ENCODE data around the gene CTTNBP2. TPM values are rescaled to one million over a fixed set of nuclear protein-coding genes. Genes with fewer than 3 reads are reported as not detected.
A peak's percentile ranks its signal among the peaks of the same experiment; 100 is the strongest.

The CTTNBP2 gene
- total RNA-seq, 2 donors from 2014 or later: 7.9 to 9.1 TPM

DNA sequence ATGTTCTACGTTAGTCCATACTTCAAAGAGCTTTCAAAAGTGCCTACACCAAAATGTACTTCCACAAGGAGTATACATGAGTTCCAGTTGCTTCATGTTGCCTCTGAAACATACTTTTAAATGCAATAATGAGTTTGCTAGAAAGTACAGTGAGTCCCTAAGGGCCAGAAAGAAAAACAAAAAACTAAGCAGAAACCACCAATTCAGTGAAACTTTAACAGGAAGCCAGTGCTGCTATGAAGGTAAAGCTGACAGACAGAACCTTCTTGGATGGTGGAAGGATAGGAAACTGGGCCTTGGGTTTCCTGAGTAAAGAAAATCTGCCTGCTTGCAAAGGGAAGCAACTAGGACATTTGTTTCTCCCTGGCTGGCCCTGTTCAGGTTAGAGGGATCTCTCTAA lies 104.2 kb downstream of the CTTNBP2 start:
- DNase-seq (ENCODE audit: low spot score): no peak
- intact Hi-C loops (cut with DNase I): no loop called here

DNA sequence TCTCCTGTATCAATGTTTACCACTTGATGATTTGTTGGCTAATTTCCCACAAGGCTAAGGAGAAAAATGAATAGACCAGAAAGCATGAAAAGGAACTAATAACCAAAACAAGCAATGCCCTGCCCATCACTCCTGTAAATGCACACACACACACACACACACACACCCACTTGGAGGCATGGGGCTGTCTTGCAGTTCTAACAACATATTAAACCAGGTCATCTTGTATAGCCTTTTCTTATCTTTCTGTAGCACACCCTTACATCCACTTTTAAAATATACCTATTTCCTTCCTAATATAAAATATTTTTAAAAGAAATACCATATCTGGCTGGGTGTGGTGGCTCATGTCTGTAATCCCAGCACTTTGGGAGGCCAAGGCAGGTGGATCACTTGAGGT lies 105.3 kb downstream of the CTTNBP2 start:
- intact Hi-C loops (cut with DNase I): no loop called here
- no peak for DNase-seq (ENCODE audit: low spot score)

DNA sequence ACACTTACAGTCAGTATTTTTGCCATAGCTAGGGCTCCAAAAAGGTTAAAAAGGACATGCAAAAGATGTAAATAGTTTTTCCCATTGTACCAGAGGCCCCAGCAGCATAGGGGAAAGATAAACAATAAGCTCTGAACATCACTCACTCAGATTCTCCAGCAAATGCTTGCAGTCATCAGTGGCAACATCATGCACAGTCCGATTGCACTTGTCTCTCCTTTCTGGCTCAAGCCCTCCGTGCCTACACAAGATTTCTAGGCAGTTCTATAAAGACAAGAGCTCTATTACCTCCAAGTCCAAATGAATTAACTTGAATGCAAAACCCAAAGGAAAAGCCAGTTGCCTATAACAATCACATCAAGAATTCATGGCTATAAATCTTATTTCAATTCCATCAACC lies 106.3 kb downstream of the CTTNBP2 start:
- intact Hi-C loops (cut with DNase I): no loop called here
- no peak for DNase-seq (ENCODE audit: low spot score)

DNA sequence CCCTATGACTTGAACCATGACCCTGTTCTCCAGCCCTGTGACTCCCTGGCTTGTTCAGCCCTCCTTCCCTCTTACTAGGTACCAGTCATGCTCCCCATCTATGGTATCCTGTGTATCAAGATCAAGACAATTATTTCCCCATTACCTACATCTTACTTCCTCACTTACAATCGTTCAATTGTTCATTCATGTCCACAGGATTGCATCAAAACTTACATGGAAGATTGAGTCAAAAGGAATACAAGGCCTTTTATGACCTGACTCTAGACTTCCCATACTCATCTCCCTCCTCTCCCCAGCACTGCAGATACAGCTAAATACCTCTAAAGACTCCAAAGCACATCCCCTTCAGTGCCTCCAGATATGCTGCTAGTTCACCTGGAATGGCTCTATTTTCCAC lies 109.2 kb downstream of the CTTNBP2 start:
- no peak for DNase-seq (ENCODE audit: low spot score)
- intact Hi-C loops (cut with DNase I): no loop called here

DNA sequence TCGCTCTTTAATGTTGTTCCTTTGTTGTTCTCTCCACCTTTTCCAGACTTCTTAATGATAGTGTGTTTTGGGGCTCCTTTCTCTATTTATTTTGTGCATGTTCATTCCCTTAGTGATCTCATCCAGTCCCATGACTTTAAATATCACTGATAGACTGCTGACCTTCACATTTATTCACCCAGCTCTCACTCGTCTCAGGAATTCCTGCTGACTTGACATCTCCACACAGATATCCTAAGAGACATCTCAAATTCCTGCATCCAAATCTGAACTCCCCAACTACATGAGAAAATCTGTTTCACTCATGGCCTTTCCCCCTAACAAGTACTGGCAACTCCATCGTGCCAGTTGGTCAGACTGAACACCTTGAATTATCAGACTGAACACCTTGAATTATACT lies 111.2 kb downstream of the CTTNBP2 start:
- intact Hi-C loops (cut with DNase I): no loop called here
- DNase-seq (ENCODE audit: low spot score): no peak

DNA sequence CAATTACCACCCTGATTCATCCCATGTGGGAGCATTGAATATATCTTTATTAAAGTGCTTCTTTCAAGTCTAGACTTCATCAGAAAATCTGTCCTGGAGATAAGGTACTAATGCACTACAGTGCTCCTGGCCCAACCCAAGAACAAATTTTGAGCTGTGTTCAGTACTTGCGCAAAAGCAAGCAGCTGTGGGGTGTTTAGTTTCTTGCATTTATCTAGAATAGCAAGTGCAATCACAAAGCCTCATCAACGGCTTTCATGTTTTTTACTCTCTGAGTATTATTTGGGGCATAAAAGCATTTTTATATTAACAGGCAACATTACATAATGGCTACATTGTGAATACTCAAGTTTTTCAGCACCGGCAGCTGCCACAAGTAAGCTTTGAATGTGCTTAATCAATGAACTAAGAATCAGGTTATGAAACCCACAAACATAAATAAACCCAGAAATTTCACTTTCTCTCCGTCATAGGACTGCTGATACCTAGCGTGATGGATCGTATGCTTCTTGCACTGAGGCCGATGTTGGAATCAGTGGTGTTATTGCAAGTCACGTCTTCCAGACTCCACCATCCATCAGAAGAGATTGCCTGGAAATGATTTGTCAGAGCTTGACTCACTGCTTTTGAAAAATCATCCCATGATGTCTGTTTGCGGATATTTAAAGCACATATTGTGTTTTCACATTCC lies 113.1 kb downstream of the CTTNBP2 start:
- intact Hi-C loops (cut with DNase I): loop anchor here in 1 of 2 donors (10.0 kb wide), 1 partner anchor 115 kb away; the partner anchor contains the start of gene CTTNBP2
- DNase-seq (ENCODE audit: low spot score): no peak

DNA sequence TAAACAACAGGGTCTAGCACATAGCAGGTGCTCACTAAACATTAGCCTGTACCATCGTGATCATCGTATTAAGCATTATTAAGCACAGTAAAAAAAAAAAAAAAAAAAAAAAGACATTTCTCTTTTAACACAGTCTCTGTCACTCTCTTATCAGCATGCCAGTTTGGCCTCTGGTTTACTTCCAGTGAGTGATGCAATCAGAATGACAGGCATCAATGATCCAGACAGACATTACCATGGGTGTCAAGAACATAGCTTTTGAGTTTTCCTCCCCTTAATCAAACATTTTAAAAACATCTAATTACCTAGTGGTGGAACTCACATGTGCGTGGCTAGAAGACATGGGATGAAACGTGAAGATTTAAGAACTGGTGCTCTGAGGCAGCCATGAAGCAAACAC lies 115.8 kb downstream of the CTTNBP2 start:
- intact Hi-C loops (cut with DNase I): loop anchor here in 1 of 2 donors (10.0 kb wide), 1 partner anchor 117 kb away; the partner anchor contains the start of gene CTTNBP2
- no peak for DNase-seq (ENCODE audit: low spot score)

DNA sequence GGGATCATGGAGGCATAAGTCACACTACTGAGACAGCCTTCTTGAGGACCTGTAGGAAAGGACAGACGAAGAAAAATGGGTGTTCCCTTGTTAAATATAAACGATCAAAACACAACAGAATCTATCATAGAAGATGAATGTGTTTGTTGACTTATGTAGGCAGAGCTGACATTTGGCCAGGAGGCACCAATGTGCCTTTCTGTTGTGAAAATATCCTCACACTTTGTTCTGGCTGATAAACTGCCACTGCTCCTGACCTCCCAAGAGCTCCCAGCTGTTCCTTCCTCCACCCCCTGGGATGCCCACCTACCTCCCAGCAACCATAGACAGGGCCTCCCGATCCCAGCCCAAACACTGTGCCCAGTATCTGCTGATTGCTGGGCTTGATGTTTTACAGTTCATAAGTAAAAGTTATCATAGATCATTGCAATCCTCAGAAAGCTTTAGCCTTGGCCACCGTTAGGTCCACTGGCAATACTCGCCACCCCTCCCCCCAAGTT lies 116.6 kb downstream of the CTTNBP2 start:
- intact Hi-C loops (cut with DNase I): loop anchor here in 1 of 2 donors (10.0 kb wide), 1 partner anchor 118 kb away; the partner anchor contains the start of gene CTTNBP2
- no peak for DNase-seq (ENCODE audit: low spot score)

DNA sequence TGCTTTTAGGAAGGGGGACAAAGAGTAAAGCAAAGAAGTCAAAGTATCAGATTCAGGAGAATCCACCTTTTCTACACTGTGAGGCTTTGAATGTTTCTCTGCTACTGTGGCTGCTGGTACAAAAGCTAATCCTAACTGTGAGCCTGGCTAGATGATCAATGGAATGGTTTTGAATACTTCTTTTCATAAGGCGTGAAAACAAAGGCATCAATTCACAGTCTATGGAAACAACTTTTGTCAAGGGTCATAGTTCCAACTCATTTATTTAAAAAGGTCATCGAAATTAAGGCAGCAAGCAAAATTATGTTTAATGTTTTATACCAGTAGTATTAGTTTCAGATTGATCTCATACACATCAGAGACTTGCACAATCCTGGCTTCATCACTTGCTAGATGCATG lies 118.1 kb downstream of the CTTNBP2 start:
- no peak for DNase-seq (ENCODE audit: low spot score)
- intact Hi-C loops (cut with DNase I): loop anchor here in 1 of 2 donors (10.0 kb wide), 1 partner anchor 120 kb away; the partner anchor contains the start of gene CTTNBP2

DNA sequence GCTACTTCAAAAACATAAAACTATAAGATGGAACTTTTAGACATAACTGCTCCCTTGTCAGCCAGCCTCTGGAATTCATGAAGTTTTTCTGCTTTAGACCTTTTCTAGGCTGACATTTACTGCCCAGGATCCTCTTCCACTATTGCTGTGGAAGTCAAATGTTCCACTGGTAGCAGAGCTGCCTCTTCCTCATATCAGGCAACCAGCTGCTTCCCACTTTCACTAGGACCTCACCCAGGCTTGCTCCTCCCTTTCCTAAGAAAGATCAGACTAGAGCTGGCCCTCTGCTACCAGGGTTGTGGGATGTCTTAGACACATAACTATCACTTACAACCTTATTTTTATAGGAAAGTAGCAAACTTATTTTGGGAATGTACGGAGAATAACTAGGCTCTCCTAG lies 121.5 kb downstream of the CTTNBP2 start:
- intact Hi-C loops (cut with DNase I): loop anchor here in 1 of 2 donors (10.0 kb wide), 1 partner anchor 123 kb away; the partner anchor contains the start of gene CTTNBP2
- no peak for DNase-seq (ENCODE audit: low spot score)

DNA sequence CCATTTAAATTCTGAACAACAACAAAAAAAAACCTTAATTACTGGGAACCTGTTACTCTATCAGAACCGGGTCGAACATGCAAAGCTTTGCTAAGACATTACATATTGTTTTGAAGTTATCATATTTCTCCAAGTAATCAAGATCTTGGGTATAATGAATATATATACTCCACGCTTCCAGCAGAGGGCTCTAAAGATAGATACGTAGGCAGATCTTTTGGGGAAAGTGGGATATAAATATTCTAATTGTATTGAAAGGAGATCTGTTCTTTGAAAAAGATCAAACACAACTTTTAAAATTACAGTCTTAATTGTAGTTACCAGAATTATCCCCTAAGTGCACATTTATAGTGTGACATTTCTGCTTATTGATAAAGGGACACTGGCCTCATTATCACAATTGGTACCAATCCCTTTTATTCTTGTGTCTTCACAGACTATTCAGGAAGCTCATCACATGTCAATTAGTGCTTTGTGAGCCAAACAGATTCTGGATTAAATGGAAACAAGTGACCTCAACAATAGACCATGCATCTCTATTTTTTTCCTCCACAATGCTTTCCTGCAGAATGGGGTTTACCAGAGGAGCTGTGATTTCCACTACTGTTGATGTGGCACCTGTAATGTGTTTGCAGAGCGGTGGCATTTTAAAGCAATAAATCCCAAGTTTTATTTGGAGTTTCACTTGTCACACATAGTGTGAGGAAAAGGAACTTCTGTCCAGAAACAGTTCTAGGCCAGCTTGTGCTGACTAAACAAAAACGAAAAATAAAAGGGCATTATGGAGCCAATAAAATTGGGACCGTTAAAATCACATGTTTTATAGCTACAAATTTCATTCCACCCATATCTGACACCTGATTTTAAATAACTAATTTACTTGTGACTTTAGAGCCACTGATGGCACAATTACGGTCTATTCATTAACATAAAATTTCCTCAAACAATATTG lies 122.4 kb downstream of the CTTNBP2 start:
- intact Hi-C loops (cut with DNase I): loop anchor here in 1 of 2 donors (10.0 kb wide), 1 partner anchor 124 kb away; the partner anchor contains the start of gene CTTNBP2
- DNase-seq (ENCODE audit: low spot score): no peak

DNA sequence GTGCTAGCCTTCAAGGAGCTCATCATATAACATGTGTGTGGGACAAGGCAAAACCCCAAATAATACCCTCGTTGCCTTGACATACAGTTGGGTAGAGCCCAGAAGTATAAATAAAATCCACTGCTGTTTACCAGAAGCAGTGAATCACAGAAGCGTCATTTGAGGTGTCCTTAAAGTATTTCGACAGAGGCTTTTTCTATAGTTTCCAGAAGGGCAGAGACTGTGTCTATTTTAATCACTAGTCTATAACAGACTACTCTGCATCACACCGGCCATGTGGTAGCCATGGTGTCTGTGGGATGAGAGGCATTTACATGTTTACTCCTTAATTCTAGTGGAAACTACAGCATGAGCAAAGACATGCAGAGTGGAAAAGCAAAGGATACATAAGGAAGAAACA lies 131.3 kb downstream of the CTTNBP2 start:
- intact Hi-C loops (cut with DNase I): no loop called here
- DNase-seq (ENCODE audit: low spot score): no peak

DNA sequence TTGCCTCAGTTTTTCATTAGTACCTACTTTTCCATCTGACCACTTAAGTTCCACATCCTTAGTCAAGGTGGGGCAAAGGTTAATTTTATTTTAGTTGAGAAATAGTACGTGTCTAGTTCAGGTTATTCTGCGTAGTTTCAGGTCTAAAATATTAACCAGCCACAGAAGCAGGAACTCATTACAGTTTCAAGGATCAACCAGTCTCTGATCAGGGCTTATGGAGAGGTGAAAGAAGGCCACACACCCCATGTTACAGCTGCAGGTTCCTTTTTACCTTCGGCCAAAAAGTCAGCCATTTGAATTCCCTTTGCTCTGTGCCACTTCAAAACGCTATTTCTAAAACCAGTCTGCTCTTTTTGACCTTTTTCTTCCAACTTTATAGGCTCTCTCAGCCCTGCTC lies 134.2 kb downstream of the CTTNBP2 start:
- DNase-seq (ENCODE audit: low spot score): no peak
- intact Hi-C loops (cut with DNase I): no loop called here

DNA sequence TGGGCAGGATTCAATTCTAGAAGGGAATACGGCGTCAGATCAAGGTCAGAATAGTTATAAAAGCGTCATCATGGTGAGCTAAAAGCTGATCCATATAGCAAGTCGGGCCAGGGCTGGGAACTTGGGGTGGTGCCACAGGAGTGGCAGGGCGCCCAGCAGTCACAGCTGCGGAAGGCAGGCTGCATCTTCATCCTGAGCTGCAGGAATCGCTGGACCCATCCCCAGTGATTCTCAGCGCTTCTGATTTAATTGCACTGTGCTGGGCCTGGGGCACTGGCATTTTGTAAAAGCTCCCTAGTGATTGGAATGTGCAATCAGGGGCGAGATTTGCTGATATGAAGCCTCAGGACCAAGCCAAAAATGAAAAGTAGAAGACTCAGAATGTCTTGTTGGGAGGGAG lies 135.3 kb downstream of the CTTNBP2 start:
- intact Hi-C loops (cut with DNase I): no loop called here
- no peak for DNase-seq (ENCODE audit: low spot score)

DNA sequence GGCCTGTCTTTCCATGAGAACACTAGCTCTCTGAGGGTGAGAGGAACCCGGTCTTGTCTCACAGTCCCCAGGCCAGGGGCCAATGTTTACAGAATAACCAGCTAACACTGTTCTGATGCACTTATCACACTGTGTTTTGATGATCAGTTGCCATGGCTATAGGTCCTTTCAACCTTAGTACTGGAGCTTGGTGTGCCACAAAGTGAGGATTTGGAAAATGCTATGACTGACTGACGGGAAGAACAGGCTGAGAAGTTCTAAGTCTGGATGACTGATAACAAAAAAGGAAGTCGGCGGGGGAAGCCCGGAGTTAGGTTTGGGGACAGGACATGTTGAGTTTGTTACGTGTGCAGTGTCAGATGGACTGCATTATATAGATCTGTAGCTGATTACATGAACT lies 141.8 kb downstream of the CTTNBP2 start:
- intact Hi-C loops (cut with DNase I): no loop called here
- DNase-seq (ENCODE audit: low spot score): peak; percentile 78

DNA sequence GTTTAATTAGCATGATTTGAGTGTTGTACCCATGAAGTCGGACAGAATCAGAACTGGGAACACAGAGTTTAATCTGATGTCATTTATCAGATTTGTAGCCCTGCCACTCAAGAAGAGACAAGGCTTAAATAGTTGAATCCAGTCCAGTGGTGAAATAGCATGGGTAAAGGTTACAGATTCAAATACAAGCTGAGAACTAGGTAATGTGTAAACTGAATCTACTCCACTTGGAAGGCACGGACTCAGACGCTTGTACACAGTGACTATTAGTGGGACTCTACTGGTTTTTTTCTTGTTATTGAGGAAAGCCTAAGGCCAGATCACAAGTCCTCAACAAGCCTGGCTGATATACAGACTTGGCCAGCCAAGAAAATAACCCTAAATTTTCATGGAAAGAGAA lies 142.9 kb downstream of the CTTNBP2 start:
- DNase-seq (ENCODE audit: low spot score): no peak
- intact Hi-C loops (cut with DNase I): no loop called here

DNA sequence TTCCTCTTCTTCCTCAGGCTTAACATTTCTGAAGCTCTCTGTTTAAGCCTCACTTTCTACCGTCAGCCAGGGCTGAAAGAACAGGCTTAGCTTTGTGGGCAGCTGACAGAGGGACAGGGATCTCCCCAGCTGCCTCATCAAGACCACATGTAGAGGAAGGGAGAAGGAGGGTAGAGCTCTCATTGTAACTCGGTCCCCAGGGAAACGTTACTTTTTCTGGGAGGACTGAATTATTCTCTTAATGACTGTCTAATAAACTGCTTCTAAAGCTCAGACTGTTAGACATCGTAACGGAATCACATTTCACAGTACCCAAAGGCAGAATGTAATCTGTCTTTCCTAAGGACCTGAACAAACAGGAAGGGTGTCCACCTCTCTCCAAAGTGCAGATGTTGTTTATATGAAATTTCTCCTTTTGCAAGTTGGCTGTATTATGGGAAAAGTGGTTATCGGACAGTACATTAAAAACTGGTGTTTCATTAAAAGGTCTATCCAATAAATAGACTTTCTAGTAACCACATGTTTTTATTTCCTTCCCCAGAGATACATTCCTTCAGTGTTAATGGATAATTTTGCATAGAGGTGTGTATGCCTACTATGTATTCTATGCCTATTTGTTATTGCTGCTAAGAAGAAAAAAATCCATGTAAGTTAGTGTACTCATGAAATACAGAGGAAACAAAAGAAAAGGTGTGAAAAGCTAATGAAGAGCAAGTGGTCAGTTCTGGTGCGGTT lies 144.2 kb downstream of the CTTNBP2 start:
- intact Hi-C loops (cut with DNase I): no loop called here
- no peak for DNase-seq (ENCODE audit: low spot score)

DNA sequence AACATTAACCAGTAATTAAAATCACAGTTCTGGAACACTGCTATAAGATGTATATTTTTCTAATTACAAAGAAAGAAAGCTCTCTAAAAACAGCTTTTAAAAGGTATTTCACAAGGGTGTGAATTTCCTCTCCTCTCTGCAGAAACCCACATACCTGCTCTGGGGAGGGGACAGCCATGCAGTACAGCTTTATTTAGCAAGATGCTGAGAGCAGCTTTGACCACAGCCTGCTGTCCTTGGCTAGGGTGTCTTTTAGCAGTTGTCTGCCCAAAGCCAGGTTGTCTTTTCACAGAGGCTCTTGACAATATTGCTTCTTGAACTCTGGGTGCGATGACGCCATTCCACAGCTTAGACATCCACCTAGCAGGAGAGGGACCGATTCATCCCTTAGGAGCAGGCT lies 148.3 kb downstream of the CTTNBP2 start:
- DNase-seq (ENCODE audit: low spot score): no peak
- intact Hi-C loops (cut with DNase I): no loop called here

DNA sequence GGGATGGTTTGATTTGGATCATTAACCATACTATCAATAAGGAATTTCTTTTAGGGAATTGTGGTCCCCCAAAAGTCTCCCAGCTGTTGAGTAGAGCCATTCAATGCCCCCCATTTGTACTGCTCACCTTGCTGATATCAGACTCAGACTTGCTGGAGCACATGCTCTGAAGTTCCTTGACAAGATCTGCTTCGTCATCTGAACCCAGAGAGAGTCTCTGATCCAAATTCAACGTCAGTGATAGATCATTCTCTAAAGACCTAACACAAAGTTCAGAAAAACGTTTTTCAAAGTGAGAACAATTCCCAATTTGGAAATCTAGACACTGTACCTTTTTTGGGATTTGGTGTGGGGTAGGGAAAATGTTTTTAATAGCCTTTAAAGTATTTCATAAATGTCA lies 153.9 kb downstream of the CTTNBP2 start:
- no peak for DNase-seq (ENCODE audit: low spot score)
- intact Hi-C loops (cut with DNase I): no loop called here

Measured in posterior vena cava (tissue), 2 donors.